Lung microvascular endothelial cell (primary cell): Measurements from ENCODE around the gene RERE. TPM values are rescaled to one million over a fixed set of nuclear protein-coding genes. Genes with fewer than 3 reads are reported as not detected.
A peak's percentile ranks its signal among the peaks of the same experiment; 100 is the strongest.

ENCODE experiments used
- DNase-seq, 2 donors: peaks; one replicate each; pipeline versions ENCODE4 v3.0.0 to v3.0.0-alpha.2; 2010; ENCODE audit warnings: low read depth in 2 of 2
- total RNA-seq: library from RNA; depleted of rRNA; stranded (reverse); fragments of >200 nt; gene quantifications from 2 replicates; pipeline ENCODE4 v1.2.1, GENCODE V29; 2014

RERE gene
- total RNA-seq, 1 donor from 2014 or later: 86.5 TPM

GRCh38 chr1:8482979-8483381 is 334.5 kb downstream of the RERE start:
- DNase-seq: peak in 1 of 2 donors; percentile 5

DNA sequence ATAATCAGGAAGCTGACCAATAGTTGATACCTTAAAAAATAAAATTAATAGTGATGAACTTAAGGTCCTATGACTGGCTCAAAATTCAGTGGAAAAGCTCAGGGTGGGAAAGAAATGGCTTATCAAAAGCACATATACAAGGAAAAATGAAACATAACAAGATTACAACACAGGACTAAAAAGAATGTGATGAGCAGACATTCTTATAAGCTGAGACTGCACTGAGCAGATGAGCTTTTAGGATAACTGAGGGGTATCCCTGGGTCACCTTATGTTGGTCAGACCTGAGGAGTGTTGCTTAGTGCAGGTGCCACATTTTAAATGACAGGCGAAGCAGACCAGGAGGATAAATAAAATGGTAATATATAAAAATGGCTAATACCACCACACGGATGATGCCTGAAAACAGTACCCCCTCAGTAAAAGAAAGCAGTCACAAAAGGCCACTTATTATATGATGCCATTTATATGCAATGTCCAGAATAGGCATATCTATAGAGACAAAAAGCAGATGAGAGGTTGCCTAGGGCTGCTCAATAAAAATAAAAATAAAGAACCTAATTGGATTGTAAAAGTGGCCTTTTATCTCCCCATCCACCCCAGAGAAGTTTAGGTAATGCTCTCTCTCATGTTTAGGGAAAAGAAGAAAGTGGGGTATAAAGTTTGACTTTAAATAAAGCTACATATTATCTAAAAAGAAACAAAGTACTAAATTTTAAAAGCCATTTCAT is 335.6 kb downstream of the RERE start:
- DNase-seq: no peak

DNA sequence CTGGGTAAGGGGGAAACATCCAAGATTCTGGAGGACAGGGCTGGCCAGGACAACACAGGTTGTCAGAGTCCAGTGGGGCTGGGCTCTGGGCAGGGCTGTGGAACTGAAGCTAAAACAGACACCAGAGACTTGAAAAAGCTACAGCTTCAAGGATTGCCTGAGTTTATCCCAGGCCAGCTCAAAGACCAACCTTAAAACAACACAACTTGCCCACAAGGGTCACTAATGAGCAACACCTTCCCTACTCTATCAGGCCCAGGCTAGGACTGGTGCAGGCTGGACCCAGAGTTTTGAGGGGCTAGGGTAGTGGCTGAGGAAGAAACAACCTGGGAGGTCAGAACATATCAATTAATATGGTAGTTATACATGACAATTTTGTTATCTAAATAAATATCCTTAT is 338.9 kb downstream of the RERE start:
- DNase-seq: no peak

DNA sequence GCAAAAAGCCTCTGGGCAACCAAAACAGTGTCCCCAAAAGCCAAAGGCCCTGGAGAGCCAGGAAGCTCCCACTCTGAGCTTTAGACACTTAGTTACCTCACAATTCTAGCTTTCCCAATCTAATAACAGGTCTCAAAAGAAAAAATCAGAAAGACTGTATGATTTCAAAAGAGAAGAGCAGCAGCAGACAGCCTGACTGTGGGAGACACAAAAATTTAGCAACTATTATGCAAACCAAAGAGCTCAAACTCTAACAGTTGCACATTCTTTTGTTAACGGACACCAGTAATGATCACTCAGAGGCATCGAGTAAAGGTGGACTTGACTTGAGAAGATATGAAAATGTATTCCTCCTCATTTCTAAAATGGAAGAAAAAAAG is 339.5 kb downstream of the RERE start:
- no peak for DNase-seq

DNA sequence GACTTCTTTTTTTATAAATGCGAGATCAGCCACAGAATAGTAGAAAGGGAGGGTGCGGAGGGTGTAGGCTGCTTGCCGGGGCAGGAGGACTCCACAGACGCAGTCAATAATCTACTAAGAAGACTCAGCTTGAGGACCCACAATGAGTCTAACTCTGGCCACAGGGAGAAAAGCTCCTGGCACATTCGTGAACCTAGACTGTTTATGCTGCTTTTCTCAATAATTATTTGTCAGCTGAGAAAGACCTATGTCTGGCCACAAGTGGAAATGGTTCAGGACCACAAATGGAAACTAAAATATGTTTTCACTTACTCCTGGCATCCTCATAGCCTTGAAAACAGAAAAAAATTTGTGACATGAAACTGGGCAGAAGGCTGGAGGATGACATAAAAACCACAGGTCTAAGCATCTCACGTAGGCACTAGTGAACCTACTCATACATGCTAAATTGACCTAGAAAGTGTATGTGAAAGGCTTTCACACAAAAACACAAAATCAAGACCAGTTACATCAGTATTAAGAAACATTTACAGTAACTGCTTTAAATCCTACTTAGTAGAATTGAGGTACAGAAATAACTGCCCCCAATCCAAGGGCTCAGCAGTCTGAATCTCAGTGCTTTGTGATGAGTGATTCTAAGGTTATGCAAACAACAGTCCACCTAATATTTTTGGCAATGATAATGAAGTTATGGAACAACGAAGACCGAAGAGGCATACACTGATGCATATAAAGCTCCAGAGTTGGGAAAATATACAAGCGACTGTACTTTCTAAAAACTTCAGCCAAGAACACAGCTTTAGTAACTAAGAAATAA is 340.1 kb downstream of the RERE start:
- DNase-seq: no peak

DNA sequence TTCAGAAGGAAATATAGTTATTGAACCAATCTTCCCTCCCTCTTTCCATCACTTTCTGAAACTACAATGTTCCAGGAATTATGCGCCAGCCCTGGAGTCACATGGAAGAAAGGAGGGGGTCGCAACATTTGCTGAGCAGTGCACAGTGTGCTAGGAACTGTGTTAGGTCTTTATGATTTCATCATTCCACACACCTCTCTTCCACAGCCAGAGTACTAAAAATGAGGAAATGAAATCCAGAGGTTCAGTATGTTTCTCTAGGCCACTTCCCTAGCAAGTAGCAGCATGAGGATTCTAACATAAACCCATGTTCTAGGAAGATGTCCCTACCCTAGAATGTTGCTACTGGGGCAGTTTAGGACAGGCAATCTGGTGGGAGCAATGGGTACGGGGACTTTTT is 341.4 kb downstream of the RERE start:
- no peak for DNase-seq

DNA sequence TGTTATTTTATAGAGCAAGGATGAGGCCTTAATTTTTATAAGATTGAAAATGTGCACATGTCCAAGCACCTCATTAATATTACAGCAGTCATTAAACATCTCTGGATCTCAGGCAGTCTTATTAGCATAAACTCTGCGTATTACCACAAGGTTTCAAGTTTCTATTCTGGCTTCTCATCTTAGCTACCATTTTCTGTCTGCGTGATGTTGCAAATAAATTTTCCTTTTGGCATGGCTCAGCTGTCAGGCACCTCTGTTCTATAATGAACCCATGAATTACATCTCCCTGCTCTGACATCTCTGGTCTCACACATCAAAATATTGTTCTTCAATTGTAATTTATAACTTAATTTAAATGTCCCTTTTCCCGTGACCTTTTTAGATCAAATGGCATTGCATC is 343.1 kb downstream of the RERE start:
- DNase-seq: no peak

GRCh38 chr1:8473891-8474300 is 343.5 kb downstream of the RERE start:
- no peak for DNase-seq

DNA sequence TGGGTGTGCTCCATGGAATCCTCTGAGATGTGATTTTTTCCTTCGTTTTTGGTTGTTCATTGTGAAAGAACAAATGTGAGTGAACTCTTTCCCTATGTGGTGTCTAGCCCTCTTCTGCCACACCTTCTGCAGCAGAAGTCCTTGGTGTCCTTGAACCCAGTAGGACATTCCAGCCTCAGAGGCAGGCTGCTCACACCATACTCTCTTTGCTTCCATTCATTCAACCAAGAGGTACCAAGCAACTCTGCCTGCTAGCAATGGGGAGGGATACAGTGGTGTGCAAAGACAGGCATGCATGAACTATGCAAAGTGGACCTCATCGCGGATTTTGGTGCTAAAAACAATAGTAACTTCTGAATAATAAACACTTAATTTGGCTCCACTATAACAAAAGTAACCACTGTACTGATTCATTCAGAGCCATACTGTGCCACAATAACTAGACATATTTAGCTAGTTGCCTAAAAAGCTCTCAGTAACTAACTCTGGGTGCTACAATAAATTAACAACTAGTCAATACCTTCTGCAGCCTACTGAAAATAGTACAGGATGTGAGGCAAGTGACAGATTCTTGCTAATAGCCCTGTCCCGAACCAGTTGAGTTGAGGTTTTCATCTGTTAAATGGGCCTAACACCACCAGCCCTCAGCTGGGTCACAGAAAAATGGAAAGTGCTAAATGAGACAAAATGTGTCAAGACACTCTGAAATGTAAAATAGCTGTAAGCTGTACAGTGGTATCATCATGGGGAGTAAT is 344.1 kb downstream of the RERE start:
- DNase-seq: no peak

- no peak for DNase-seq
Observed at GRCh38 chr1:8472668-8473067, 344.8 kb downstream of the RERE start.

GRCh38 chr1:8471451-8471850 is 346.0 kb downstream of the RERE start:
- DNase-seq: no peak

DNA sequence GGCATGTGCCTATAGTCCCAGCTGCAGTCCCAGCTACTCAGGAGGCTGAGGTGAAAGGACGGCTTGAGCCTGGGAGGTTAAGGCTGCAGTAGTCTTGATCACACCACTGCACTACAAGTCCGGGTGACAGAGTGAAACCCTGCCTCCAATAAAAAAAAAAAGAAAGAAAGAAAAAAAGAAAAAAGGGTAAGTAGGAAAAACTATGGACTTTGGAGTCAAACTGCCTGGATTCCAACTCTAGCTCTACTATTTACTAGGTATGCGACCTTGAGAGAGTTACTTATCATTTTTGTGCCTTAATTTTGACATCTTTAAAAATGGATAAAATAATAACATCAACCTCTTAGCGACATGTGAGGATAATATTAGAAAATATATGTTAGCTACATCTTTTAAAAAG is 348.7 kb downstream of the RERE start:
- DNase-seq: no peak

- DNase-seq: no peak
Observed at GRCh38 chr1:8467308-8467707, 350.1 kb downstream of the RERE start.

GRCh38 chr1:8465692-8466091 is 351.7 kb downstream of the RERE start:
- no peak for DNase-seq

- no peak for DNase-seq
Observed at GRCh38 chr1:8465013-8465412, 352.4 kb downstream of the RERE start.

DNA sequence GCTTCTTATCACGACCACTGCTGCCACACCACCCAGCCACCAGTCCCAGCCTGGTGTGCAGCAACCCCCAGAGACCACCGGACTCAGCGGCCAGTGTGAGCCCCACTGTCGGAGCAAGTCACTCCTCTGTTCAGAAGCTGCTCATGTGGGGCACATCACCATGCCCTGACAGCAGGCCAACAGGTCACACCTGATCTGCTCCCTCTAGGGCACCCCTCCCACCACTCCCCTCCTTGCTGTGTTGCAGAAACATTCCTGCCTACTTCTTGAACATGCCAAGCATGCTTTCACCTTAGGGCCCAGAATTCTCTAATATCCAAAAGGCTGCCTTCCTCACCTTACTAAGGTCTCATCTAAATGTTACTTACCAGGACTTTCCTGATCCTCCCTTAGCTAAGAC is 353.1 kb downstream of the RERE start:
- DNase-seq: no peak

DNA sequence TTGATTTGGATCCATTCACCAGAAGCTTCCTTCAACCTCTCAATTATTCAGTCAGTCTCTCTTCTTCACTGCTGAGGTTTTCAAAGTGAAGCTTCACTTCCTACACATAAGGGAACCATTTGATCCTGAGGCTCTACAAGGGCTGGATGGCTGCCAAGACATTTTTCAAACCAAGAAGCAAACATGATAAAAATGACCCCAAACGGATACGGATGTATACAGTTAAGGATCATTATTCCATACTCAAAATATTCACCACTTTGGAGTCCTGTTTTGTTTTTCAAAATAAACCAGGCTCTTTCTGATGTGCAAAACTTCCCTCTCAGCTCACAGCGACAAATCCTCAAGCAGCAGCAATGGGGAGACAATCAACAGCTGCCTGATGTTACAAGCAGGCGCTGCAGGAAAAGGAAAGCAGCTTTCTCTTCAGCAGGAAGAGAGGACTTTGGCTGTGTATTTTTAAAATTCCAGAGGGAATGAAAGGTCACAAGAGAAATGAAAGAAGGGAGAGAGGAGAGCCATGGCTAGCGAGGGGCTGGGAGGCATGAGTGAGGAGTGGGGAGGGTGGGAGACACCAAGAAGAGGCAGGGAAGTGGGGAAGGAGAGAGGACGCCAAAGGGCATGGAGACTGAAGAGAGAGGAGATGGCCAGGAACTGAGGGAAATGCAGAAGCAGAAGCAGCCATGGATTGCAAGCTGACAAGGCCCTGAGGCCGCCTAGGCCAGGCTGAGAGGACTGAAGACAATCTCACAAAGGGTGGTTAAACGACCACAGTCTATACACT is 354.1 kb downstream of the RERE start:
- peak; percentile 42 to 88 for DNase-seq

- no peak for DNase-seq
Observed at GRCh38 chr1:8462371-8462892, 355.0 kb downstream of the RERE start.

GRCh38 chr1:8461351-8462110 is 355.9 kb downstream of the RERE start:
- no peak for DNase-seq

GRCh38 chr1:8460784-8461183 is 356.7 kb downstream of the RERE start:
- no peak for DNase-seq

GRCh38 chr1:8460132-8460544 is 357.3 kb downstream of the RERE start:
- no peak for DNase-seq
